Right atrium auricular region (tissue), 2 donors: ENCODE data around the gene UGT3A1. TPM values are rescaled to one million over a fixed set of nuclear protein-coding genes. Genes with fewer than 3 reads are reported as not detected.

ENCODE experiments used
- DNase-seq: peaks from one replicate; pipeline ENCODE4 v3.0.0-alpha.2; 2019; ENCODE audit warnings: low spot score
- H3K27ac ChIP-seq, 2 donors: fragments of 200-600 bp; sonication (generic); 1 replicate in 1 of 2; 2 replicates in 1 of 2; pipeline ENCODE4 v1.5.1; 2016 to 2019
- H3K27me3 ChIP-seq, 2 donors: fragments of 200-600 bp; sonication (generic); one replicate each; pipeline versions ENCODE4 v1.5.1 to v1.6.0; 2017 to 2019
- H3K36me3 ChIP-seq: fragments of 200-600 bp; sonication (generic); one replicate; pipeline ENCODE4 v1.5.1; 2016
- H3K4me1 ChIP-seq, 2 donors: fragments of 200-600 bp; sonication (generic); one replicate each; pipeline versions ENCODE4 v1.5.1 to v1.6.0; 2017 to 2019
- H3K4me3 ChIP-seq, 2 donors: fragments of 200-600 bp; sonication (generic); 1 replicate in 1 of 2; 2 replicates in 1 of 2; pipeline ENCODE4 v1.5.1; 2017 to 2019; ENCODE audit warnings: mild to moderate bottlenecking in 1 of 2, moderate library complexity in 1 of 2
- H3K9me3 ChIP-seq, 2 donors: fragments of 200-600 bp; sonication (generic); one replicate each; pipeline ENCODE4 v1.5.1; 2019
- total RNA-seq, 2 donors: library from RNA; depleted of rRNA; stranded (reverse); fragments of >200 nt; gene quantifications; one replicate each; pipeline ENCODE4 v1.1.0, GENCODE V29; 2016
- TF ChIP-seq, protein P1 (sequence below), 2 donors: fragments of 200-600 bp; sonication (generic); IDR thresholded peaks; one replicate each; pipeline ENCODE4 v1.5.1; 2019; ENCODE audit warnings: antibody characterized with exemption in 2 of 2

The UGT3A1 gene
- total RNA-seq, 2 donors from 2014 or later, result not detected

DNA sequence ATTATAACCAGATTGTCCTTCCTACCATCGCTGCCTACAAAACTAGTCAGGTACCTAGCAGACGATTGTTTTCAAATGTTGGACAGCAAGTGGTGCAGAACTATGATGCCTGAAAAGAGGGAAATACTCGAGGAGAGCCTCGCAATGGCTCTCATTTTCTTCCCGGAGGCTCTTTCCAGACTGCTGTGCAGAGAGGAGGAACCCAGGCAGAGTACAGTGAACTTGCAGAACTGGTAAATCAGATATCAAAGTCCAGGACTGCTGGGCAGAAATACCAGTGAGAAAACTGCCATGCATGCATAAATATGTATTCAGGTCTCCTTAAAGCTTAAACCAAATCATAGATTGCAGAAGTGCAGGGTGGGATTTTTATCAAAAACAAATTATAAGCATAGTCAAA lies 26.4 kb upstream of the UGT3A1 start:
- H3K4me3 ChIP-seq, result no peak overlapping the region
- peaks cover 0 to 8% of the 10 kb centered on the region in 2 donors for H3K9me3 ChIP-seq
- TF ChIP-seq, protein P1, sequence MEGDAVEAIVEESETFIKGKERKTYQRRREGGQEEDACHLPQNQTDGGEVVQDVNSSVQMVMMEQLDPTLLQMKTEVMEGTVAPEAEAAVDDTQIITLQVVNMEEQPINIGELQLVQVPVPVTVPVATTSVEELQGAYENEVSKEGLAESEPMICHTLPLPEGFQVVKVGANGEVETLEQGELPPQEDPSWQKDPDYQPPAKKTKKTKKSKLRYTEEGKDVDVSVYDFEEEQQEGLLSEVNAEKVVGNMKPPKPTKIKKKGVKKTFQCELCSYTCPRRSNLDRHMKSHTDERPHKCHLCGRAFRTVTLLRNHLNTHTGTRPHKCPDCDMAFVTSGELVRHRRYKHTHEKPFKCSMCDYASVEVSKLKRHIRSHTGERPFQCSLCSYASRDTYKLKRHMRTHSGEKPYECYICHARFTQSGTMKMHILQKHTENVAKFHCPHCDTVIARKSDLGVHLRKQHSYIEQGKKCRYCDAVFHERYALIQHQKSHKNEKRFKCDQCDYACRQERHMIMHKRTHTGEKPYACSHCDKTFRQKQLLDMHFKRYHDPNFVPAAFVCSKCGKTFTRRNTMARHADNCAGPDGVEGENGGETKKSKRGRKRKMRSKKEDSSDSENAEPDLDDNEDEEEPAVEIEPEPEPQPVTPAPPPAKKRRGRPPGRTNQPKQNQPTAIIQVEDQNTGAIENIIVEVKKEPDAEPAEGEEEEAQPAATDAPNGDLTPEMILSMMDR (IDR thresholded peaks at IDR 0.05), result no peak
- H3K4me1 ChIP-seq, result no peaks in the 10 kb centered on the region
- H3K27me3 ChIP-seq, result no peaks in the 10 kb centered on the region
- no peak overlapping the region for H3K27ac ChIP-seq
- H3K36me3 ChIP-seq, result no peaks in the 10 kb centered on the region
- no peak for DNase-seq

DNA sequence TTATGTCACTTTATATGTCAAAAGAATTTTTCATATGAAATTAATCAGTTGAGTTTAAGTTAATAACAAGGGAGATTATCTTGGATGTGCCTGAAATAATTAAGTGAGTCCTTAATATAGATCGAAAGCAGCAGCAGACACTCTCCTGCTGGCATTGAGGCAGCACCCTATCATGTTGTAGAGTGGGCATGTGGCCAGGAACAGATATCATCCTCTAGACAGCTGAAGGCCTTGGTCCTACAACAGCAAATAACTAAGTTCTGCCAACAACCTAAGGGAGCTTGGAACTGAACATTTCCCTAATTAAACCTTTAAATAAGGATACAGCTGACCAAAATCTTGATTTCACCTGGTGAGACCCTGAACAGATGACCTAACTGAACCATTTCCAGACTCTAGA lies 25.8 kb upstream of the UGT3A1 start:
- no peak for DNase-seq
- H3K27ac ChIP-seq, result no peak overlapping the region
- TF ChIP-seq, protein P1 (IDR thresholded peaks at IDR 0.05), result no peak
- H3K4me3 ChIP-seq, result no peak overlapping the region
- H3K27me3 ChIP-seq, result no peaks in the 10 kb centered on the region
- H3K4me1 ChIP-seq, result no peaks in the 10 kb centered on the region
- no peaks in the 10 kb centered on the region for H3K36me3 ChIP-seq
- H3K9me3 ChIP-seq, result peaks cover 0 to 8% of the 10 kb centered on the region in 2 donors

- no peaks in the 10 kb centered on the region for H3K4me1 ChIP-seq
- DNase-seq, result no peak
- TF ChIP-seq, protein P1 (IDR thresholded peaks at IDR 0.05), result no peak
- no peaks in the 10 kb centered on the region for H3K36me3 ChIP-seq
- H3K4me3 ChIP-seq, result no peak overlapping the region
- H3K27ac ChIP-seq, result no peak overlapping the region
- no peaks in the 10 kb centered on the region for H3K27me3 ChIP-seq
- H3K9me3 ChIP-seq, result peaks cover 0 to 8% of the 10 kb centered on the region in 2 donors
Measured at GRCh38 chr5:36013182-36013581, 22.0 kb upstream of the UGT3A1 start.

DNA sequence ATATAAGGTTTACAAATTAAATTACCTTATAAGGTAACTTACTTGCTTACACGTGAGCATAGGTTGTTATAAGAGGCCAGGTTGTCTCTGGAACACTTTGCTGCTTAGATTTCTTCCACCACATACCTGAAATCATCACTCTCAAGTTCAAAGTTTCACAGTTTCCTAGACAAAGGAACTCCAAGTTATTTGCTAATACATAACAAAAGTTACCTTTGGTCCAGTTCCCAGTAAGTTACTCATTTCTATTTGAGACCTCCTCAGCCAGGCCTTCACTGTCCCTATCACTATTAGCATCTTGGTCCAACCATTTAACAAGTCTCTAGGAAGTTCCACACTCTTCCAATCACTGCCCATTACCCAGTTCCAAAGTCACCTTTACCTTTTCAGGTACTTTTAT lies 18.5 kb upstream of the UGT3A1 start:
- no peaks in the 10 kb centered on the region for H3K4me1 ChIP-seq
- DNase-seq, result no peak
- H3K4me3 ChIP-seq, result no peak overlapping the region
- TF ChIP-seq, protein P1 (IDR thresholded peaks at IDR 0.05), result no peak
- H3K27ac ChIP-seq, result no peak overlapping the region
- no peaks in the 10 kb centered on the region for H3K36me3 ChIP-seq
- H3K27me3 ChIP-seq, result no peaks in the 10 kb centered on the region
- H3K9me3 ChIP-seq, result no peaks in the 10 kb centered on the region

DNA sequence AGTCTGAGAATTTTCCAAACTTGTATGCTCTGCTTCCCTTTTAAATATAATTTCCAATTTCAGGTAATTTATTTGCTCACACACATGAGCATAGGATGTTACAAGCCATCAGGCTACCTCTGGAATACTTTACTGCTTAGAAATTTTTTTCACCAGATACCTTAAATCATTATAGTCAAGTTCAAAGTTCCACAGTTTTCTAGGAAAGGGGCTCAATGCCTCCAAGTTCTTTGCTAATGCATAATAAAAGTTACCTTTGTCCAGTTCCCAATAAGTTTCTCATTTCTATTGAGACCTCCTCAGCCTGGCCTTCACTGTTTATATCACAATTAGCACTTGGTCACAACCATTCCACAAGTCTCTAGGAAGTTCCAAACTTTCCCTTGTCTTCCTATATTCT lies 16.2 kb upstream of the UGT3A1 start:
- Histone ChIP-seq H3K27ac (no peak overlapping the region), H3K27me3 (no peaks in the 10 kb centered on the region), H3K4me3 (no peak overlapping the region), H3K4me1 (no peaks in the 10 kb centered on the region), H3K36me3 (no peaks in the 10 kb centered on the region), H3K9me3 (no peaks in the 10 kb centered on the region)
- DNase-seq, result no peak
- TF ChIP-seq, protein P1 (IDR thresholded peaks at IDR 0.05), result no peak

- Histone ChIP-seq H3K27ac (no peak overlapping the region), H3K36me3 (no peaks in the 10 kb centered on the region), H3K9me3 (no peaks in the 10 kb centered on the region), H3K4me1 (no peaks in the 10 kb centered on the region), H3K27me3 (no peaks in the 10 kb centered on the region), H3K4me3 (no peak overlapping the region)
- TF ChIP-seq, protein P1 (IDR thresholded peaks at IDR 0.05), result no peak
- no peak for DNase-seq
Measured at GRCh38 chr5:36006163-36006562, 15.0 kb upstream of the UGT3A1 start.
